Liver (tissue), 3 donors: ENCODE measurements around the gene SMIM13.

ENCODE experiments used
- ATF3 ChIP-seq: IDR thresholded peaks from 2 replicates; pipeline ENCODE4 v1.6.1; 2016; ENCODE audit warnings: antibody characterized with exemption
- CTCF ChIP-seq: fragments of 150-350 bp; IDR thresholded peaks from 2 replicates; pipeline ENCODE4 v1.5.1; 2017; ENCODE audit warnings: improper control_type of control experiment, low read depth, low read length; ENCODE audit not compliant: missing input control
- EGR1 ChIP-seq, 2 donors: IDR thresholded peaks; 2 replicates each; pipeline ENCODE4 v1.6.1; 2016 to 2018; ENCODE audit warnings: antibody characterized with exemption in 2 of 2, low read depth in 2 of 2
- FOXA1 ChIP-seq: IDR thresholded peaks from 2 replicates; pipeline ENCODE4 v1.6.1; 2016; ENCODE audit warnings: antibody characterized with exemption
- FOXA2 ChIP-seq: IDR thresholded peaks from 2 replicates; pipeline ENCODE4 v1.6.1; 2016; ENCODE audit warnings: antibody characterized with exemption
- GABPA ChIP-seq, 2 donors: IDR thresholded peaks in 1 of 2; conservative IDR thresholded peaks in 1 of 2; 2 replicates each; pipeline ENCODE4 v1.6.1; 2016; ENCODE audit warnings: antibody characterized with exemption in 2 of 2, mild to moderate bottlenecking in 1 of 2, moderate library complexity in 1 of 2
- JUND ChIP-seq, 2 donors: IDR thresholded peaks; 2 replicates each; pipeline ENCODE4 v1.6.1; 2016; ENCODE audit warnings: antibody characterized with exemption in 2 of 2
- MAX ChIP-seq: IDR thresholded peaks from 2 replicates; pipeline ENCODE4 v1.6.1; 2016; ENCODE audit warnings: antibody characterized with exemption
- RAD21 ChIP-seq, 2 donors: IDR thresholded peaks; 2 replicates each; pipeline ENCODE4 v1.6.1; 2016; ENCODE audit warnings: antibody characterized with exemption in 2 of 2, mild to moderate bottlenecking in 2 of 2
- REST ChIP-seq: IDR thresholded peaks from 2 replicates; pipeline ENCODE4 v1.6.1; 2016; ENCODE audit warnings: antibody characterized with exemption, mild to moderate bottlenecking
- RXRA ChIP-seq, 2 donors: IDR thresholded peaks; 2 replicates each; pipeline ENCODE4 v1.6.1; 2017 to 2018; ENCODE audit warnings: antibody characterized with exemption in 2 of 2, mild to moderate bottlenecking in 1 of 2
- TAF1 ChIP-seq: conservative IDR thresholded peaks from 2 replicates; pipeline ENCODE4 v1.6.1; 2016; ENCODE audit warnings: antibody characterized with exemption, mild to moderate bottlenecking
- YY1 ChIP-seq: IDR thresholded peaks from 2 replicates; pipeline ENCODE4 v1.6.1; 2016; ENCODE audit warnings: antibody characterized with exemption, mild to moderate bottlenecking
- ZBTB33 ChIP-seq: IDR thresholded peaks from 2 replicates; pipeline ENCODE4 v1.6.1; 2016; ENCODE audit warnings: antibody characterized with exemption
- donor health status: healthy.
- donor health status: healthy.

- TF ChIP-seq CTCF (no peak), JUND (IDR thresholded peaks at IDR 0.05) (no peak), RAD21 (IDR thresholded peaks at IDR 0.05) (no peak), REST (no peak), GABPA (IDR thresholded peaks at IDR 0.05 in 1 of 2, conservative IDR thresholded peaks at IDR 0.05 in 1 of 2) (no peak), YY1 (no peak), EGR1 (IDR thresholded peaks at IDR 0.05; ENCODE audit: low read depth in 2 of 2) (no peak), ATF3 (no peak), TAF1 (no peak), MAX (no peak), FOXA1 (no peak), ZBTB33 (no peak), RXRA (IDR thresholded peaks at IDR 0.05) (no peak), FOXA2 (no peak)
Measured at GRCh38 chr6:11098004-11098403, 4.4 kb downstream of the SMIM13 start.
